Prostate gland (tissue), 2 donors: ENCODE data around the gene CNFN.

Source experiments
- CTCF ChIP-seq, 4 experiments: fragments of 200-600 bp in 2 of 4; fragments of 450-650 bp in 2 of 4; sonication (generic) in 2 of 4; IDR thresholded peaks; 1 replicate in 3 of 4; 2 replicates in 1 of 4; pipeline ENCODE4 v1.5.1; 2016 to 2019; ENCODE audit warnings: antibody characterized with exemption in 4 of 4, mild to moderate bottlenecking in 2 of 4, moderate library complexity in 2 of 4
- POLR2A ChIP-seq: fragments of 450-650 bp; IDR thresholded peaks from one replicate; pipeline ENCODE4 v1.6.1; 2016; ENCODE audit warnings: antibody characterized with exemption, mild to moderate bottlenecking
- POLR2AphosphoS5 ChIP-seq: sonication (generic); formaldehyde crosslinking; IDR thresholded peaks from one replicate; pipeline ENCODE4 v1.6.1; 2017; ENCODE audit warnings: antibody characterized with exemption

DNA sequence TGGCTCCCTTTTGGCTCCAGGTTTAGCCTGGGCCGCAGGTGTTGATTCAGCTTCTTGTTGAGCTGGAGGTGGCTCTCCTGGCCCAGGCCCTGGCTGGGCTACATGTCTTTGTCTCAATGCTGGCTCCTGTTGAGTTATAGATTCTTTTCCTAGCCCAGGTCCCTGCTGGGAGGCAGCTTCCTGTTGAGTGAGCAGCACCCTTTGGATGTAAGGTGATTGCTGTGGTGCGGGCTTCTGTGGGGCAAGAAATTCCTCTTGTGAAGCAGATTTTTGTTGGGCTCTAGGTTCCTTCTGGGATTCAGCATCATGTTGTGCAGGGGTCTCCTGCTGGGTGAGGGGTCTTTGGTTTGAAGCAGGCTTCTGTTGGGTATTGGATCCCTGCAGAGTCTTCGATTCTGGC, 36.5 kb upstream of the CNFN start:
- no peak for TF ChIP-seq POLR2A
- TF ChIP-seq CTCF (IDR thresholded peaks at IDR 0.05): no peak
- TF ChIP-seq POLR2AphosphoS5: no peak
